Spleen (tissue), 11 donors: Measurements from ENCODE around the gene SERPINA4. TPM values are rescaled to one million over a fixed set of nuclear protein-coding genes. Genes with fewer than 3 reads are reported as not detected.
A peak's percentile ranks its signal among the peaks of the same experiment; 100 is the strongest.

Experiments
- DNase-seq: peaks from one replicate; pipeline ENCODE4 v3.0.0-alpha.2; 2020
- H3K27ac ChIP-seq, 8 donors: fragments of 200-600 bp; sonication (generic) in 7 of 8; 1 replicate in 4 of 8; 2 replicates in 4 of 8; pipeline versions ENCODE4 v1.5.0 to v1.8.0; 2016 to 2021; ENCODE audit warnings: inconsistent platforms in 4 of 8, mild to moderate bottlenecking in 4 of 8, moderate library complexity in 1 of 8
- H3K27me3 ChIP-seq, 7 donors: fragments of 200-600 bp; sonication (generic) in 6 of 7; replicated peaks in 1 of 7; 1 replicate in 4 of 7; 2 replicates in 3 of 7; pipeline versions ENCODE4 v1.5.0 to v1.8.0; 2016 to 2021; ENCODE audit warnings: inconsistent platforms in 3 of 7, mild to moderate bottlenecking in 1 of 7
- H3K36me3 ChIP-seq, 6 donors: fragments of 200-600 bp; sonication (generic) in 5 of 6; 1 replicate in 4 of 6; 2 replicates in 2 of 6; pipeline versions ENCODE4 v1.5.0 to v1.8.0; 2016 to 2021; ENCODE audit warnings: inconsistent platforms in 2 of 6
- H3K4me1 ChIP-seq, 6 donors: fragments of 200-600 bp; sonication (generic) in 5 of 6; 1 replicate in 3 of 6; 2 replicates in 3 of 6; pipeline versions ENCODE4 v1.5.0 to v1.8.0; 2016 to 2021; ENCODE audit warnings: inconsistent platforms in 3 of 6
- H3K4me3 ChIP-seq, 8 donors: fragments of 200-600 bp; sonication (generic) in 7 of 8; 1 replicate in 4 of 8; 2 replicates in 4 of 8; pipeline versions ENCODE4 v1.5.0 to v1.8.0; 2016 to 2021; ENCODE audit warnings: inconsistent platforms in 4 of 8, mild to moderate bottlenecking in 4 of 8, moderate library complexity in 2 of 8
- H3K9me3 ChIP-seq, 8 donors: fragments of 200-600 bp; sonication (generic) in 7 of 8; 1 replicate in 4 of 8; 2 replicates in 4 of 8; pipeline versions ENCODE4 v1.5.0 to v1.8.0; 2016 to 2021; ENCODE audit warnings: inconsistent platforms in 4 of 8
- CTCF ChIP-seq, 11 experiments: fragments of 200-600 bp in 7 of 11; fragments of 450-650 bp in 4 of 11; sonication (generic) in 4 of 11; IDR thresholded peaks in 8 of 11; conservative IDR thresholded peaks in 3 of 11; 1 replicate in 7 of 11; 2 replicates in 4 of 11; pipeline versions ENCODE4 v1.4.0 to v1.8.0; 2016 to 2021; ENCODE audit warnings: antibody characterized with exemption in 11 of 11, inconsistent platforms in 4 of 11, mild to moderate bottlenecking in 1 of 11
- POLR2A ChIP-seq, 3 donors: fragments of 450-650 bp; IDR thresholded peaks; one replicate each; pipeline ENCODE4 v1.5.1; 2017; ENCODE audit warnings: antibody characterized with exemption in 3 of 3, mild to moderate bottlenecking in 1 of 3
- POLR2AphosphoS5 ChIP-seq, 3 donors: sonication (generic); formaldehyde crosslinking; IDR thresholded peaks; one replicate each; pipeline ENCODE4 v1.5.1; 2017; ENCODE audit warnings: antibody characterized with exemption in 3 of 3
- WGBS, 5 donors: extraction: QIAGEN DNeasy Blood & Tissue Kit in 3 of 5; methylation state at CpG; one replicate each; pipeline versions ENCODE4 v1.1.5 to v1.1.7; 2013 to 2018; 5-methylcytosine and 5-hydroxymethylcytosine counted together
- intact Hi-C: fragments of 100-400 bp; cut with DNase I; formaldehyde crosslinking; loops from one replicate; pipeline ENCODE4 v1.15.0; 2023; ENCODE audit warnings: low total_unique reads
- polyA plus RNA-seq, 3 donors: library from polyadenylated mRNA; stranded (reverse); fragments of 200-250 nt; gene quantifications; one replicate each; pipeline ENCODE4 v1.2.1, GENCODE V29; 2013
- total RNA-seq, 7 donors: library from RNA; depleted of rRNA in 3 of 7; stranded (reverse); fragments of >200 nt in 3 of 7; fragmentation: NEBNext Ultra II Directional in 4 of 7; extraction: Animal tissue kit (Norgen Biotek cat#: 25700) in 4 of 7; gene quantifications; one replicate each; pipeline versions ENCODE4 v1.1.0 to v1.2.1, GENCODE V29; 2016 to 2021
- donor health status: healthy with polysubstance abuse.
- donor health status: DM: no; HTN: no; CAD: no; lungs with moderate emphysema.
- donor health status: DM: no; HTN: no; CAD: no.
- donor health status: Bipolar disorder and iron deficiency.
- donor health status: healthy.
- donor health status: DM: no; HTN: no; CAD: no.
- donor health status: DM: yes; HTN: yes; CAD: no.

The SERPINA4 gene
- total and polyA plus RNA-seq, 10 donors: not detected

- no peak for DNase-seq
- Histone ChIP-seq H3K9me3 (no peaks in the 10 kb centered on the region), H3K27me3 (peaks cover 0 to 12% (median 0%) of the 10 kb centered on the region in 7 donors), H3K27ac (no peak overlapping the region), H3K4me1 (peaks cover 0 to 22% (median 9%) of the 10 kb centered on the region in 6 donors), H3K4me3 (no peak overlapping the region), H3K36me3 (peaks cover 0 to 10% (median 0%) of the 10 kb centered on the region in 6 donors)
- no peak for TF ChIP-seq POLR2A (IDR thresholded peaks at IDR 0.05)
- WGBS, 5 donors: 84 to 90% (median 87%) methylated on average over 9 of the region's 9 CpGs
- intact Hi-C loops: no loop called here
These were observed 35.1 kb downstream of the SERPINA4 start for GRCh38 chr14:94596361-94596760.

- H3K9me3 ChIP-seq: no peaks in the 10 kb centered on the region
- H3K36me3 ChIP-seq: no peaks in the 10 kb centered on the region
- H3K27me3 ChIP-seq: peaks cover 0 to 12% (median 0%) of the 10 kb centered on the region in 7 donors
- peak overlapping the region in 3 of 8 donors; percentile 69 to 80 (median 72) for H3K27ac ChIP-seq
- 69 to 93% (median 89%) methylated on average over 5 of the region's 5 CpGs for WGBS, 5 donors
- intact Hi-C loops: no loop called here
- peaks cover 0 to 28% (median 9%) of the 10 kb centered on the region in 6 donors for H3K4me1 ChIP-seq
- TF ChIP-seq CTCF (IDR thresholded peaks at IDR 0.05 in 8 of 11, conservative IDR thresholded peaks at IDR 0.05 in 3 of 11): no peak
- no peak for TF ChIP-seq POLR2AphosphoS5 (IDR thresholded peaks at IDR 0.05)
- no peak for TF ChIP-seq POLR2A (IDR thresholded peaks at IDR 0.05)
- no peak for DNase-seq
- H3K4me3 ChIP-seq: no peak overlapping the region
These were observed 36.5 kb downstream of the SERPINA4 start for GRCh38 chr14:94597788-94598187.

- peaks cover 0 to 28% (median 9%) of the 10 kb centered on the region in 6 donors for H3K4me1 ChIP-seq
- no peak for DNase-seq
- H3K27me3 ChIP-seq: peaks cover 0 to 12% (median 0%) of the 10 kb centered on the region in 7 donors
- 63 to 87% (median 67%) methylated on average over 7 of the region's 7 CpGs for WGBS, 5 donors
- H3K9me3 ChIP-seq: no peaks in the 10 kb centered on the region
- intact Hi-C loops: no loop called here
- H3K36me3 ChIP-seq: no peaks in the 10 kb centered on the region
- no peak for TF ChIP-seq POLR2A (IDR thresholded peaks at IDR 0.05)
- TF ChIP-seq CTCF (IDR thresholded peaks at IDR 0.05 in 8 of 11, conservative IDR thresholded peaks at IDR 0.05 in 3 of 11): no peak
- TF ChIP-seq POLR2AphosphoS5 (IDR thresholded peaks at IDR 0.05): no peak
- no peak overlapping the region for H3K4me3 ChIP-seq
- peak overlapping the region; percentile 10 to 85 (median 60) for H3K27ac ChIP-seq
These were observed 37.2 kb downstream of the SERPINA4 start for GRCh38 chr14:94598506-94598815.

DNA sequence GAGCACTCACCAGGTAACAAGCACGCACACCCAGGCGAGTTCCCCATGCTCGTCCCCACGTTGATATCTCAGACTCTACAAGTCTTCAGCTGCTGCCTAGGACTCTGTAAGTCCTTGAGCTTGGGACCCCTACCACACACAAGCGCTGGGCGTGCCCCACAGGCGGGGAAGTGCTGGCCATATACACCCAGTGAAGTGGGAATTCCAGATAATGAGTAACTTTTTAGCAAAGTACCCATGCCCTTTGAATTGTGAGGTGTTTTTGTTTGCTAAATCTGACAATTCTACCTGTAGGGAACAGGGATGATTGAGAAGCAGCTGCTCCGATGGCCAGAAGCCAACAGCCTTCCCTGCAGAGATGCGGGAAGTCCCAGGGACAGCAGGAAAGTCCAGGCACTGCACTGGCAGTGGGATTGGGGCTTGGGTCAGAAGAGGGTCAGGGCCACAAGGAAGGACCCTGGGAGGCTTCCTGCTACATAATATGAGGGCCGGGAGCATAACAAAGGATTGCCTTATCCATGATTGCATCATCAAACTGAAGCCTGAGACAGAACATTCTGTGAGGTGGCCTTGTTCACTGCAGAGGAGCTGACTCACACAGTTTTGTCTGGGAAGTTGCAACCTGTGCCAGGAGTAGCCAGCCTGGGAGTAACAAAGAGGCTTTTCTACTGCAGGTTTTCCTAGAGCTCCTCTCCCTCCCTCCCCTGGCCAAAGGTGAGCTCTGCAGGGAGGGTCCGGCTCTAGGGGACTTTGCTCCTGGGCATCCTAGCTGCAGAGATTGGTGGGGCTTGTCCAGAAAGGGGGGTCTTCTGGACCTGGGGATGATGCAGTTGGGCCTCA is 37.8 kb downstream of the SERPINA4 start:
- Histone ChIP-seq H3K4me1 (peaks cover 0 to 28% (median 9%) of the 10 kb centered on the region in 6 donors), H3K4me3 (no peak overlapping the region), H3K36me3 (no peaks in the 10 kb centered on the region), H3K27me3 (peaks cover 0 to 12% (median 0%) of the 10 kb centered on the region in 7 donors), H3K27ac (peak overlapping the region; percentile 29 to 85 (median 74)), H3K9me3 (no peaks in the 10 kb centered on the region)
- TF ChIP-seq POLR2AphosphoS5 (IDR thresholded peaks at IDR 0.05): peak in 2 of 3 donors; percentile 82
- TF ChIP-seq CTCF (IDR thresholded peaks at IDR 0.05 in 8 of 11, conservative IDR thresholded peaks at IDR 0.05 in 3 of 11): no peak
- intact Hi-C loops: no loop called here
- 59 to 72% (median 63%) methylated on average over 9 to 11 of the region's 11 CpGs for WGBS, 5 donors
- no peak for DNase-seq
